Ovary (tissue), 9 donors: ENCODE measurements around the gene MAZ. TPM values are rescaled to one million over a fixed set of nuclear protein-coding genes. Genes with fewer than 3 reads are reported as not detected.
A peak's percentile ranks its signal among the peaks of the same experiment; 100 is the strongest.

Experiments used
- DNase-seq, 5 donors: peaks; one replicate each; pipeline ENCODE4 v3.0.0-alpha.2; 2019 to 2020
- H3K27ac ChIP-seq, 2 donors: fragments of 200-600 bp; one replicate each; pipeline versions ENCODE4 v1.5.1 to v1.8.0; 2019 to 2022
- H3K27me3 ChIP-seq: fragments of 200-600 bp; one replicate; pipeline ENCODE4 v1.8.0; 2022
- H3K36me3 ChIP-seq: fragments of 200-600 bp; sonication (generic); one replicate; pipeline ENCODE4 v1.5.1; 2019
- H3K4me1 ChIP-seq: one replicate; pipeline ENCODE4 v1.8.1; 2013; ENCODE audit warnings: mild to moderate bottlenecking, moderate library complexity; ENCODE audit not compliant: insufficient read depth
- H3K4me3 ChIP-seq: fragments of 200-600 bp; sonication (generic); one replicate; pipeline ENCODE4 v1.5.1; 2017
- H3K9me3 ChIP-seq, 2 donors: fragments of 200-600 bp in 1 of 2; sonication (generic) in 1 of 2; one replicate each; pipeline versions ENCODE4 v1.5.1 to v1.8.1; 2013 to 2019; ENCODE audit warnings: mild to moderate bottlenecking in 1 of 2, moderate library complexity in 1 of 2
- CTCF ChIP-seq, 3 donors: fragments of 450-650 bp in 2 of 3; fragments of 200-600 bp in 1 of 3; IDR thresholded peaks; one replicate each; pipeline versions ENCODE4 v1.5.1 to v1.8.0; 2016 to 2022; ENCODE audit warnings: antibody characterized with exemption in 3 of 3, mild to moderate bottlenecking in 1 of 3
- EP300 ChIP-seq: sonication (generic); formaldehyde crosslinking; IDR thresholded peaks from one replicate; pipeline ENCODE4 v1.6.1; 2017; ENCODE audit warnings: antibody characterized with exemption
- POLR2A ChIP-seq: fragments of 450-650 bp; IDR thresholded peaks from one replicate; pipeline ENCODE4 v1.6.1; 2017; ENCODE audit warnings: antibody characterized with exemption, mild to moderate bottlenecking, moderate library complexity
- WGBS, 3 donors: extraction: QIAGEN DNeasy Blood & Tissue Kit in 1 of 3; methylation state at CpG; one replicate each; pipeline versions ENCODE4 v1.1.5 to v1.1.7; 2013 to 2017; 5-methylcytosine and 5-hydroxymethylcytosine counted together
- intact Hi-C, 4 donors: fragments of 100-400 bp; cut with DNase I; formaldehyde crosslinking; loops; one replicate each; pipeline versions ENCODE4 v1.11.0 to v1.15.1; 2022 to 2023
- polyA plus RNA-seq, 2 donors: library from polyadenylated mRNA; stranded (reverse); fragments of 200-250 nt in 1 of 2; fragments of 350-450 nt in 1 of 2; fragmentation: Illumina TruSeq in 1 of 2; extraction: RNeasy Lipid Tissue Mini Kit (QIAGEN cat#74804) in 1 of 2; gene quantifications; one replicate each; pipeline ENCODE4 v1.2.3, GENCODE V29; 2013 to 2014
- total RNA-seq, 7 donors: library from RNA; depleted of rRNA in 2 of 7; stranded (reverse); fragments of >200 nt in 2 of 7; fragmentation: NEBNext Ultra II Directional in 3 of 7; extraction: Animal tissue kit (Norgen Biotek cat#: 25700) in 3 of 7; gene quantifications; one replicate each; pipeline versions ENCODE4 v1.1.0 to v1.2.4, GENCODE V29; 2016 to 2023
- donor health status: DM: no; HTN: no; CAD: no; lungs with moderate emphysema.
- donor health status: DM: no; HTN: no; CAD: no.
- donor health status: Bipolar disorder and iron deficiency.
- donor health status: DM: yes; HTN: yes; CAD: no.
- donor health status: DM: no; HTN: no; CAD: no.
- donor health status: DM: yes; HTN: yes; CAD: no.

Gene MAZ
- total and polyA plus RNA-seq, 9 donors = 50.6 to 256 (median 167) TPM

GRCh38 chr16:29811170-29811895, 5.0 kb downstream of the MAZ start:
- H3K36me3 ChIP-seq = no peaks in the 10 kb centered on the region
- peak overlapping the region; percentile 8 to 89 for H3K27ac ChIP-seq
- peak; percentile 95 to 98 (median 97) for DNase-seq
- H3K4me1 ChIP-seq = peaks cover 34% of the 10 kb centered on the region
- 1% methylated on average over 31 of the region's 31 CpGs for WGBS, 3 donors
- no peaks in the 10 kb centered on the region for H3K9me3 ChIP-seq
- intact Hi-C loops = loop anchor here in 2 of 4 donors (5.0 kb wide), 3 partner anchors 36 to 196 kb away; no protein-coding TSS in a partner anchor
- TF ChIP-seq EP300 (no peak), CTCF (IDR thresholded peaks at IDR 0.05) (no peak), POLR2A (no peak)
- H3K4me3 ChIP-seq = peak overlapping the region; percentile 66
- H3K27me3 ChIP-seq = no peaks in the 10 kb centered on the region

GRCh38 chr16:29811896-29812665, 5.8 kb downstream of the MAZ start, which contains the start of gene PRRT2:
PRRT2 (plus strand) TSS chr16:29812193; CDS start chr16:29813055, 862 bp downstream.
- peak; percentile 86 to 89 (median 87) for DNase-seq
- TF ChIP-seq EP300 (no peak), CTCF (IDR thresholded peaks at IDR 0.05) (no peak), POLR2A (no peak)
- Histone ChIP-seq H3K9me3 (no peaks in the 10 kb centered on the region), H3K4me3 (peak within 1 kb of the TSS; percentile 66), H3K27me3 (no peaks in the 10 kb centered on the region), H3K36me3 (no peaks in the 10 kb centered on the region), H3K27ac (peak within 1 kb of the TSS; percentile 8 to 89), H3K4me1 (peaks cover 36% of the 10 kb centered on the region)
- WGBS, 3 donors = 1 to 2% (median 1%) methylated on average over 67 to 69 of the region's 69 CpGs
- intact Hi-C loops = loop anchor here in 2 of 4 donors (5.0 kb wide), 3 partner anchors 35 to 195 kb away; no protein-coding TSS in a partner anchor

- H3K9me3 ChIP-seq = no peaks in the 10 kb centered on the region
- H3K27ac ChIP-seq = peak overlapping the region; percentile 8 to 89
- intact Hi-C loops = loop anchor here in 2 of 4 donors (5.0 kb wide), 3 partner anchors 34 to 194 kb away; no protein-coding TSS in a partner anchor
- H3K36me3 ChIP-seq = no peaks in the 10 kb centered on the region
- H3K4me3 ChIP-seq = peak overlapping the region; percentile 66
- no peaks in the 10 kb centered on the region for H3K27me3 ChIP-seq
- peak in 4 of 5 donors; percentile 29 to 50 (median 46) for DNase-seq
- 32 to 45% (median 43%) methylated on average over 9 of the region's 9 CpGs for WGBS, 3 donors
- peaks cover 37% of the 10 kb centered on the region for H3K4me1 ChIP-seq
- TF ChIP-seq POLR2A (no peak), CTCF (IDR thresholded peaks at IDR 0.05) (no peak), EP300 (no peak)
These were observed 6.7 kb downstream of the MAZ start for GRCh38 chr16:29812754-29813643.
